Measurements from ENCODE around the gene ERCC3. TPM values are rescaled to one million over a fixed set of nuclear protein-coding genes. Genes with fewer than 3 reads are reported as not detected.
"Not testable (repeated sequence)": the region's sequence is repeated elsewhere in the genome, so short reads cannot be mapped to it uniquely, and the experiment has no call there.

The ERCC3 gene
- total RNA-seq, 1 donor from 2014 or later: 55.7 TPM

- intact Hi-C loops (cut with micrococcal nuclease): no loop called here
Measured at GRCh38 chr2:127280693-127281092, 13.3 kb downstream of the ERCC3 start.

GRCh38 chr2:127279781-127280180 is 14.2 kb downstream of the ERCC3 start:
- intact Hi-C loops (cut with micrococcal nuclease): no loop called here

GRCh38 chr2:127278959-127279358 is 15.0 kb downstream of the ERCC3 start:
- intact Hi-C loops (cut with micrococcal nuclease): no loop called here

GRCh38 chr2:127277028-127277427 is 16.9 kb downstream of the ERCC3 start:
- intact Hi-C loops (cut with micrococcal nuclease): no loop called here

GRCh38 chr2:127275789-127276188 is 18.2 kb downstream of the ERCC3 start:
- intact Hi-C loops (cut with micrococcal nuclease): no loop called here

- intact Hi-C loops (cut with micrococcal nuclease): no loop called here
Measured at GRCh38 chr2:127275356-127275755, 18.6 kb downstream of the ERCC3 start.

- intact Hi-C loops (cut with micrococcal nuclease): no loop called here
Measured at GRCh38 chr2:127270663-127271062, 23.3 kb downstream of the ERCC3 start.

- intact Hi-C loops (cut with micrococcal nuclease): no loop called here
Measured at GRCh38 chr2:127261804-127262406, 32.0 kb downstream of the ERCC3 start.

- intact Hi-C loops (cut with micrococcal nuclease): no loop called here
Measured at GRCh38 chr2:127259355-127259754, 34.6 kb downstream of the ERCC3 start.

- intact Hi-C loops (cut with micrococcal nuclease): no loop called here
Measured at GRCh38 chr2:127256866-127257265, 37.1 kb downstream of the ERCC3 start.

- intact Hi-C loops (cut with micrococcal nuclease): no loop called here
Measured at GRCh38 chr2:127256381-127256780, 37.6 kb downstream of the ERCC3 start.

GRCh38 chr2:127255721-127256120 is 38.2 kb downstream of the ERCC3 start:
- intact Hi-C loops (cut with micrococcal nuclease): no loop called here

- intact Hi-C loops (cut with micrococcal nuclease): no loop called here
Measured at GRCh38 chr2:127255146-127255545, 38.8 kb downstream of the ERCC3 start.

- intact Hi-C loops (cut with micrococcal nuclease): no loop called here
Measured at GRCh38 chr2:127254386-127254981, 39.5 kb downstream of the ERCC3 start.

GRCh38 chr2:127241184-127241583 is 52.8 kb downstream of the ERCC3 start:
- intact Hi-C loops (cut with micrococcal nuclease): not testable (repeated sequence)

GRCh38 chr2:127239395-127239794 is 54.5 kb downstream of the ERCC3 start:
- intact Hi-C loops (cut with micrococcal nuclease): no loop called here

GRCh38 chr2:127237768-127238167 is 56.2 kb downstream of the ERCC3 start:
- intact Hi-C loops (cut with micrococcal nuclease): not testable (repeated sequence)

GRCh38 chr2:127235082-127235702 is 58.8 kb downstream of the ERCC3 start:
- intact Hi-C loops (cut with micrococcal nuclease): no loop called here

GRCh38 chr2:127233710-127234109 is 60.2 kb downstream of the ERCC3 start:
- intact Hi-C loops (cut with micrococcal nuclease): no loop called here

- intact Hi-C loops (cut with micrococcal nuclease): no loop called here
Measured at GRCh38 chr2:127231130-127231865, 62.6 kb downstream of the ERCC3 start.

- intact Hi-C loops (cut with micrococcal nuclease): no loop called here
Measured at GRCh38 chr2:127229555-127229954, 64.4 kb downstream of the ERCC3 start.

- intact Hi-C loops (cut with micrococcal nuclease): no loop called here
Measured at GRCh38 chr2:127228102-127228501, 65.8 kb downstream of the ERCC3 start.
